ENCODE measurements around the gene GPRIN1. TPM values are rescaled to one million over a fixed set of nuclear protein-coding genes. Genes with fewer than 3 reads are reported as not detected.

The GPRIN1 gene
- total RNA-seq, 1 donor from 2014 or later = 0.67 TPM

DNA sequence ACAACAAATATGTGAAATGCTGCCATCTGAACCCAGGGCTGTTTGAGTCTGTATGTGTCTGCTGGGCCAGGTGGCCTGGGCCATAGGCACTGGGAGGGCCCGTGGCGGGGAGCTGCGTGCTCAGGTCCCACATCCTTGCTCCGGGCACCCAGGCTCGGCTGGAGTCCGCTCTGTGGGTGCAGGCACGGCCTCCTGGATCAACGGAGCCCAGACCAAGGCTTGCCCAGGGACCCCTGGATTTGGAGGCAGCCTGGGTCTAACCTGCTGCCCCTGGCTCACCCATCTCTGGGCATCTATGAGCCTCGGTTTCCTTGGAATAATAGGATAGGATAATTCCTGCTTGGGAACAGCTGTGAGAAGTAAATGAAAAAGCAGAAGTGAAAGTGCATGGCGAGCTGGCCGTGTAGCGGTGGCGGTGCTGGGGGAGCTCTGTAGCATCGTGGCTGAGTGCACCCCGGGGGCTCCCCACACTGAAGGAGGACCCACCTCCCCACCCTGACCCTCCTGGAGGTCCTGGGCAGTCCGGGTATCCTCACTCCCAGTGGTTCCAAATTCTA, 59.6 kb downstream of the GPRIN1 start:
- Histone ChIP-seq H3K4me2 (no peak overlapping the region), H2AFZ (replicated peaks) (no peak overlapping the region), H3K4me1 (peaks cover 5% of the 10 kb centered on the region), H3K9me3 (ENCODE audit: low read depth) (no peaks in the 10 kb centered on the region), H4K20me1 (ENCODE audit: low read depth) (no peaks in the 10 kb centered on the region), H3K4me3 (no peak overlapping the region), H3K79me2 (ENCODE audit: low read depth) (no peaks in the 10 kb centered on the region), H3F3A (ENCODE audit: low read depth) (no peaks in the 10 kb centered on the region), H3K9ac (no peak overlapping the region), H3K36me3 (no peaks in the 10 kb centered on the region), H3K27ac (no peak overlapping the region), H3K27me3 (peaks cover 9% of the 10 kb centered on the region)
- Mint-ChIP-seq H3K27ac (no peak overlapping the region), H3K4me1 (peaks cover 27% of the 10 kb centered on the region), H3K27me3 (ENCODE audit: insufficient read depth, low read depth) (peaks cover 8% of the 10 kb centered on the region), H3K4me3 (no peak overlapping the region), H3K36me3 (no peaks in the 10 kb centered on the region), H3K9me3 (no peaks in the 10 kb centered on the region)
- TF ChIP-seq EZH2phosphoT487 (IDR thresholded peaks at IDR 0.05) (no peak), EZH2 (IDR thresholded peaks at IDR 0.05) (no peak)
- TF ChIP-seq, protein P1, sequence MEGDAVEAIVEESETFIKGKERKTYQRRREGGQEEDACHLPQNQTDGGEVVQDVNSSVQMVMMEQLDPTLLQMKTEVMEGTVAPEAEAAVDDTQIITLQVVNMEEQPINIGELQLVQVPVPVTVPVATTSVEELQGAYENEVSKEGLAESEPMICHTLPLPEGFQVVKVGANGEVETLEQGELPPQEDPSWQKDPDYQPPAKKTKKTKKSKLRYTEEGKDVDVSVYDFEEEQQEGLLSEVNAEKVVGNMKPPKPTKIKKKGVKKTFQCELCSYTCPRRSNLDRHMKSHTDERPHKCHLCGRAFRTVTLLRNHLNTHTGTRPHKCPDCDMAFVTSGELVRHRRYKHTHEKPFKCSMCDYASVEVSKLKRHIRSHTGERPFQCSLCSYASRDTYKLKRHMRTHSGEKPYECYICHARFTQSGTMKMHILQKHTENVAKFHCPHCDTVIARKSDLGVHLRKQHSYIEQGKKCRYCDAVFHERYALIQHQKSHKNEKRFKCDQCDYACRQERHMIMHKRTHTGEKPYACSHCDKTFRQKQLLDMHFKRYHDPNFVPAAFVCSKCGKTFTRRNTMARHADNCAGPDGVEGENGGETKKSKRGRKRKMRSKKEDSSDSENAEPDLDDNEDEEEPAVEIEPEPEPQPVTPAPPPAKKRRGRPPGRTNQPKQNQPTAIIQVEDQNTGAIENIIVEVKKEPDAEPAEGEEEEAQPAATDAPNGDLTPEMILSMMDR (IDR thresholded peaks at IDR 0.05) = no peak
- DNase-seq (ENCODE audit: low spot score) = no peak

DNA sequence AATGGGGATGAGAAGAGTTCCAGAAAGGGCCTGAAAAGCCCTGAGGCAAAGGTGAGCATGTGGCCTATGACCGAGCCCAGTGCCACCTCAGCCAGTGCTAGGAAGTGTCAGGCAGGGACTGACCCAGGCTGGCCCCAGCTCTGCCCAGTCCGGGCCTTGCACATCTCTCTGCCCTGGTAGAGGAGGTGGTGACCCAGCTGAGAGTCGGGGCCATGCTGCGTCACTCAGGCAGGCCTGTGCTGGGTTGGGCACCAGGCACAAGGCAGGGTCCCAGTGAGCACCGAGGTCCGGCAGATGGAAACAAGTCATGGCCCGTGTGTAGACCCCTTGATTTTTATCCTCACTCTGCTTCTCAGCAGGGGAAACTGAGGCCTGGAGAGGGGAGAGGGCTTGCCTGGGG, 60.1 kb downstream of the GPRIN1 start:
- peaks cover 22% of the 10 kb centered on the region for H3K4me1 Mint-ChIP-seq
- Histone ChIP-seq H3F3A (ENCODE audit: low read depth) (no peaks in the 10 kb centered on the region), H3K79me2 (ENCODE audit: low read depth) (no peaks in the 10 kb centered on the region), H3K4me3 (no peak overlapping the region), H2AFZ (replicated peaks) (no peak overlapping the region), H4K20me1 (ENCODE audit: low read depth) (no peaks in the 10 kb centered on the region), H3K27ac (no peak overlapping the region), H3K9ac (no peak overlapping the region), H3K4me1 (peaks cover 5% of the 10 kb centered on the region), H3K9me3 (ENCODE audit: low read depth) (no peaks in the 10 kb centered on the region), H3K36me3 (no peaks in the 10 kb centered on the region), H3K4me2 (no peak overlapping the region), H3K27me3 (peaks cover 14% of the 10 kb centered on the region)
- TF ChIP-seq EZH2phosphoT487 (IDR thresholded peaks at IDR 0.05) (no peak), EZH2 (IDR thresholded peaks at IDR 0.05) (no peak)
- TF ChIP-seq, protein P1 (IDR thresholded peaks at IDR 0.05) = no peak
- H3K4me3 Mint-ChIP-seq = no peak overlapping the region
- H3K27me3 Mint-ChIP-seq (ENCODE audit: insufficient read depth, low read depth) = peaks cover 11% of the 10 kb centered on the region
- no peaks in the 10 kb centered on the region for H3K36me3 Mint-ChIP-seq
- no peak overlapping the region for H3K27ac Mint-ChIP-seq
- DNase-seq (ENCODE audit: low spot score) = no peak
- H3K9me3 Mint-ChIP-seq = no peaks in the 10 kb centered on the region

DNA sequence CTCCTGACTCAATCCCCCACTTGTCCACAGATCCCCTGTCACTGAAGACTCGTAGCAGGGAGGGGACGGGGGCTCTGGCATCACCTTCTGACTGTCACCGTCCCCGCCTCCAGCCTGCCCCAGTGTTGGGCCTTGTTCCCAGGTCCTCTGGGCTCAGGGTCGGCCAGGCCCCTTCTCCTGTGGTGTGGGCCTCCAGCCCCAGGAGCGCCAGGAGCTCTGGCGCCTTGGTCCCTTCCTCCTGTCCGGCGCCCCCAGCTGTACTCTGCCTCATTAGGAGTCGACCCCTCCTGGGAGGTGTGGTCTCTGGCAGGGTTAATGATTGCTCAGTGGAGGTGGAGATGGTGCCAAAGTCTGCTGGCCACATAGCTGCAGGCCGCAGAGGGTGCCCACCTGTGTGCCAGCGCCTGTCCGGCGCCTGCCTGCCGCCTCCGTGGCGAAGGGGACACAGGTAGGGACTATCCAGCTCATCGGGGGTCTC, 61.0 kb downstream of the GPRIN1 start, which contains the start of gene CDHR2:
Gene CDHR2 (plus strand): TSS at position 376 of the 478 bp plus-strand sequence. CDS start 16,011 bp downstream, outside the sequence.
- TF ChIP-seq EZH2 (IDR thresholded peaks at IDR 0.05) (no peak), EZH2phosphoT487 (IDR thresholded peaks at IDR 0.05) (no peak)
- no peak for DNase-seq (ENCODE audit: low spot score)
- no peaks in the 10 kb centered on the region for H3F3A ChIP-seq (ENCODE audit: low read depth)
- Mint-ChIP-seq H3K4me3 (no peak within 1 kb of the TSS), H3K9me3 (no peaks in the 10 kb centered on the region), H3K27ac (no peak within 1 kb of the TSS), H3K27me3 (ENCODE audit: insufficient read depth, low read depth) (peaks cover 15% of the 10 kb centered on the region), H3K36me3 (no peaks in the 10 kb centered on the region), H3K4me1 (peaks cover 26% of the 10 kb centered on the region)
- H3K4me1 ChIP-seq = peaks cover 3% of the 10 kb centered on the region
- no peak within 1 kb of the TSS for H3K4me3 ChIP-seq
- H4K20me1 ChIP-seq (ENCODE audit: low read depth) = no peaks in the 10 kb centered on the region
- peaks cover 23% of the 10 kb centered on the region for H3K27me3 ChIP-seq
- no peak within 1 kb of the TSS for H3K9ac ChIP-seq
- no peak within 1 kb of the TSS for H3K27ac ChIP-seq
- no peak within 1 kb of the TSS for H2AFZ ChIP-seq (replicated peaks)
- H3K4me2 ChIP-seq = no peak within 1 kb of the TSS
- H3K9me3 ChIP-seq (ENCODE audit: low read depth) = no peaks in the 10 kb centered on the region
- H3K36me3 ChIP-seq = no peaks in the 10 kb centered on the region
- no peaks in the 10 kb centered on the region for H3K79me2 ChIP-seq (ENCODE audit: low read depth)

DNA sequence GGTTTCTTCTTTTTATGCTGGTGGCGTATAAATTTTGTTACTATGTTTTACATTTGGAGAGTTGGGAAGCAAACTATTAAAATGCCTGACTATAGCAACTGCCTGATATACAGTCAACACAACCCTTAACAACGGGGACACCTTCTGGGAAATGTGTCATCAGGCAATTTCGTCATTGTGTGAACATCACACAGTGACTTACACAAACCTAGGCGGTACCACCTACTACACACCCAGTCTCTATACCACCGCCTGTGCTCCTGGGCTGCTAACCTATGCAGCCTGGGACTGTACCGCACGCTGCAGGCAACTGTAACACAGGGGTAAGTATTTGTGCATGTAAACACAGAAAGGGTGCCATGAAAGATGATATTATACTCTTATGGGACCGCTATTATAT, 62.2 kb downstream of the GPRIN1 start:
- H3K79me2 ChIP-seq (ENCODE audit: low read depth) = no peaks in the 10 kb centered on the region
- no peak for TF ChIP-seq EZH2phosphoT487 (IDR thresholded peaks at IDR 0.05)
- TF ChIP-seq EZH2 (IDR thresholded peaks at IDR 0.05) = no peak
- TF ChIP-seq, protein P1 (IDR thresholded peaks at IDR 0.05) = no peak
- H3K27ac Mint-ChIP-seq = no peak overlapping the region
- peaks cover under 1% of the 10 kb centered on the region for H3F3A ChIP-seq (ENCODE audit: low read depth)
- H3K4me2 ChIP-seq = no peak overlapping the region
- H3K27ac ChIP-seq = no peak overlapping the region
- H3K27me3 Mint-ChIP-seq (ENCODE audit: insufficient read depth, low read depth) = peaks cover 13% of the 10 kb centered on the region
- no peak for DNase-seq (ENCODE audit: low spot score)
- H4K20me1 ChIP-seq (ENCODE audit: low read depth) = no peaks in the 10 kb centered on the region
- no peak overlapping the region for H2AFZ ChIP-seq (replicated peaks)
- no peak overlapping the region for H3K4me3 ChIP-seq
- H3K36me3 Mint-ChIP-seq = no peaks in the 10 kb centered on the region
- H3K36me3 ChIP-seq = no peaks in the 10 kb centered on the region
- H3K27me3 ChIP-seq = peaks cover 33% of the 10 kb centered on the region
- H3K4me3 Mint-ChIP-seq = no peak overlapping the region
- no peak overlapping the region for H3K9ac ChIP-seq
- H3K4me1 ChIP-seq = peaks cover 3% of the 10 kb centered on the region
- H3K4me1 Mint-ChIP-seq = peaks cover 17% of the 10 kb centered on the region
- H3K9me3 ChIP-seq (ENCODE audit: low read depth) = no peaks in the 10 kb centered on the region
- no peaks in the 10 kb centered on the region for H3K9me3 Mint-ChIP-seq
